GM12878 (cell line): ENCODE measurements around the gene LRP1B. TPM values are rescaled to one million over a fixed set of nuclear protein-coding genes. Genes with fewer than 3 reads are reported as not detected.

Experiments used
- ATAC-seq: fragments of 200-7000 bp; cut with Tn5 transposase; 3 replicates; pipeline ENCODE4 v1.9.1; 2020; ENCODE audit warnings: mild to moderate bottlenecking, moderate library complexity
- BruUV-seq: library from RNA; stranded (reverse); fragments of 400-500 nt; replicated peaks from 2 replicates; lab custom pipeline; 2021; lab: Mats Ljungman, UMichigan
- CTCF ChIA-PET: fragments of 300-600 bp; sonication (Branson Sonifier 250); formaldehyde crosslinking; extraction: SDS; loops from one replicate; lab custom pipeline; 2021; ENCODE audit warnings: inconsistent platforms; lab: Yijun Ruan, JAX
- POLR2A ChIA-PET: fragments of 350-600 bp; formaldehyde crosslinking; extraction: SDS; loops from one replicate; lab custom pipeline; 2021; ENCODE audit warnings: inconsistent platforms; lab: Charles Lee
- RAD21 ChIA-PET: fragments of 300-600 bp; sonication (Branson Sonifier 250); formaldehyde crosslinking; loops from one replicate; lab custom pipeline; 2023; ENCODE audit warnings: antibody characterized with exemption; ENCODE audit not compliant: unreplicated experiment; lab: Charles Lee
- SMC1A ChIA-PET: fragments of 300-600 bp; sonication (Branson Sonifier 250); formaldehyde crosslinking; loops from one replicate; lab custom pipeline; 2023; ENCODE audit not compliant: unreplicated experiment, uncharacterized antibody; lab: Charles Lee
- DNase-seq: peaks from one replicate; pipeline ENCODE4 v3.0.0-alpha.2; 2011; ENCODE audit warnings: low read depth, low spot score
- FAIRE-seq: peaks from 3 replicates; lab custom pipeline; 2011; peaks lifted over from hg19 to GRCh38; lab: Jason Lieb, UNC
- H2AFZ ChIP-seq: 2 replicates; pipeline ENCODE4 v1.6.0; 2011; ENCODE audit warnings: low read depth, low read length, control low read depth; ENCODE audit not compliant: control insufficient read depth
- H3K27ac ChIP-seq: 2 replicates; pipeline ENCODE4 v1.5.1; 2011; ENCODE audit warnings: control low read depth; ENCODE audit not compliant: control insufficient read depth, insufficient read depth
- H3K27me3 ChIP-seq, 2 experiments: replicated peaks in 1 of 2; 2 replicates each; pipeline versions ENCODE4 v1.6.0 to v1.6.1; 2011; ENCODE audit warnings: low read length in 1 of 2; ENCODE audit not compliant: control insufficient read depth in 2 of 2, insufficient read depth in 2 of 2
- H3K36me3 ChIP-seq, 2 experiments: 2 replicates each; pipeline ENCODE4 v1.5.1; 2011; ENCODE audit warnings: low read length in 1 of 2; ENCODE audit not compliant: control insufficient read depth in 2 of 2, insufficient read depth in 2 of 2
- H3K4me1 ChIP-seq: 2 replicates; pipeline ENCODE4 v1.6.1; 2011; ENCODE audit warnings: mild to moderate bottlenecking, low read length, moderate library complexity, mixed read lengths; ENCODE audit not compliant: control insufficient read depth, insufficient read depth
- H3K4me2 ChIP-seq: 2 replicates; pipeline ENCODE4 v1.6.0; 2011; ENCODE audit warnings: control low read depth; ENCODE audit not compliant: control insufficient read depth, insufficient read depth
- H3K4me3 ChIP-seq: fragments of 200-600 bp; sonication (generic); 2 replicates; pipeline ENCODE4 v1.5.1; 2016
- H3K79me2 ChIP-seq: 2 replicates; pipeline ENCODE4 v1.6.0; 2011; ENCODE audit warnings: low read length; ENCODE audit not compliant: control insufficient read depth, insufficient read depth
- H3K9ac ChIP-seq: 2 replicates; pipeline ENCODE4 v1.8.0; 2011; ENCODE audit warnings: low read length, control low read depth, mixed read lengths; ENCODE audit not compliant: control insufficient read depth, insufficient read depth
- H3K9me3 ChIP-seq: replicated peaks from 3 replicates; pipeline ENCODE4 v1.5.1; 2011; ENCODE audit warnings: mild to moderate bottlenecking, low read length; ENCODE audit not compliant: control insufficient read depth, insufficient read depth
- H4K20me1 ChIP-seq: 2 replicates; pipeline ENCODE4 v1.6.0; 2011; ENCODE audit not compliant: control insufficient read depth, insufficient read depth
- CBX3 ChIP-seq: fragments of 200-600 bp; sonication (generic); IDR thresholded peaks from 2 replicates; pipeline ENCODE4 v1.6.1; 2016; ENCODE audit warnings: low read depth, borderline replicate concordance
- CHD2 ChIP-seq: IDR thresholded peaks from 2 replicates; pipeline ENCODE4 v1.6.1; 2011; ENCODE audit warnings: low read depth, low read length, improper control_type of control experiment, borderline replicate concordance
- ESRRA ChIP-seq: IDR thresholded peaks from 2 replicates; pipeline ENCODE4 v1.6.1; 2012; ENCODE audit warnings: mild to moderate bottlenecking, low read length, improper control_type of control experiment
- GABPA ChIP-seq: IDR thresholded peaks from 2 replicates; pipeline ENCODE4 v1.6.1; 2014; ENCODE audit warnings: antibody characterized with exemption, low read depth, mild to moderate bottlenecking, inconsistent platforms
- IKZF2 ChIP-seq, 2 experiments: fragments of 450-650 bp; IDR thresholded peaks; 2 replicates each; pipeline ENCODE4 v1.6.1; 2017; ENCODE audit warnings: mild to moderate bottlenecking in 2 of 2, moderate library complexity in 2 of 2
- MEF2A ChIP-seq: IDR thresholded peaks from 2 replicates; pipeline ENCODE4 v1.6.1; 2011; ENCODE audit warnings: low read depth, mild to moderate bottlenecking, low read length, moderate library complexity; ENCODE audit not compliant: insufficient read depth
- NFYB ChIP-seq: IDR thresholded peaks from 2 replicates; pipeline ENCODE4 v1.6.1; 2011; ENCODE audit warnings: low read depth, mild to moderate bottlenecking, low read length, improper control_type of control experiment, moderate library complexity; ENCODE audit not compliant: insufficient read depth
- RB1 ChIP-seq: fragments of 450-650 bp; formaldehyde crosslinking; IDR thresholded peaks from 2 replicates; pipeline ENCODE4 v1.6.1; 2017; ENCODE audit warnings: mild to moderate bottlenecking, borderline replicate concordance
- RELA ChIP-seq: fragments of 450-650 bp; IDR thresholded peaks from 2 replicates; pipeline ENCODE4 v1.8.0; 2014; ENCODE audit warnings: borderline replicate concordance; ENCODE audit not compliant: partially characterized antibody
- YY1 ChIP-seq: IDR thresholded peaks from 2 replicates; pipeline ENCODE4 v1.6.1; 2011; ENCODE audit warnings: low read depth, mild to moderate bottlenecking, low read length
- ZNF217 ChIP-seq: fragments of 450-650 bp; IDR thresholded peaks from 2 replicates; pipeline ENCODE4 v1.6.1; 2017; ENCODE audit warnings: antibody characterized with exemption, mild to moderate bottlenecking
- ZZZ3 ChIP-seq: IDR thresholded peaks from 2 replicates; pipeline ENCODE4 v1.6.1; 2011; ENCODE audit warnings: low read depth; ENCODE audit not compliant: control insufficient read depth, insufficient read length
- WGBS: methylation state at CpG from one replicate; pipeline ENCODE4 v1.1.6; 2016; ENCODE audit warnings: low lambda C conversion rate; ENCODE audit not compliant: insufficient replicate concordance, insufficient coverage; ENCODE audit errors: missing lambda C conversion rate; 5-methylcytosine and 5-hydroxymethylcytosine counted together
- in situ Hi-C: fragments of 300-500 bp; cut with MboI; formaldehyde crosslinking; loops from 9 replicates; pipeline ENCODE4 v1.14.3; 2018; ENCODE audit warnings: mixed read lengths
- intact Hi-C: fragments of 100-400 bp; cut with micrococcal nuclease; formaldehyde crosslinking; loops from one replicate; pipeline ENCODE4 v1.14.2; 2022; ENCODE audit not compliant: unreplicated experiment
- polyA plus RNA-seq, 11 experiments: library from polyadenylated mRNA; depleted of rRNA in 4 of 11; unstranded in 6 of 11; stranded (reverse) in 5 of 11; fragments of >200 nt; fragmentation: Nextera tagmentation in 4 of 11; fragmentation: Illumina TruSeq in 1 of 11; extraction: Ambion mirVana in 4 of 11; extraction: Trizol in 1 of 11; gene quantifications; 1 replicate in 1 of 11; 2 replicates in 10 of 11; pipeline versions ENCODE4 v1.2.1 to v1.2.3, GENCODE V29; 2011 to 2016; ENCODE audit warnings: inconsistent platforms in 2 of 11, missing spikeins in 2 of 11, low read depth in 1 of 11
- total RNA-seq, 4 experiments: library from RNA; depleted of rRNA in 3 of 4; stranded (reverse); fragments of >200 nt in 3 of 4; fragmentation: Illumina TruSeq in 1 of 4; extraction: Trizol in 1 of 4; gene quantifications; 2 replicates each; pipeline versions ENCODE4 v1.2.1 to v1.2.3, GENCODE V29; 2013 to 2021
- TF ChIP-seq, protein P1 (sequence below): fragments of 450-650 bp; IDR thresholded peaks from 2 replicates; pipeline ENCODE4 v1.6.1; 2017; ENCODE audit warnings: borderline replicate concordance
- TF ChIP-seq, protein P2 (sequence below): fragments of 450-650 bp; IDR thresholded peaks from 2 replicates; pipeline ENCODE4 v1.6.1; 2016; ENCODE audit warnings: mild to moderate bottlenecking
- TF ChIP-seq, protein P3 (sequence below): fragments of 450-650 bp; IDR thresholded peaks from 2 replicates; pipeline ENCODE4 v1.6.1; 2014; ENCODE audit warnings: mild to moderate bottlenecking

Gene LRP1B
- total and polyA plus RNA-seq, 10 of the 15 experiments (the other 5 are each of a cell fraction or from before 2014, with no cell fraction given), result under 0.01 to 0.06 (median 0.03) TPM; not detected in 5

DNA sequence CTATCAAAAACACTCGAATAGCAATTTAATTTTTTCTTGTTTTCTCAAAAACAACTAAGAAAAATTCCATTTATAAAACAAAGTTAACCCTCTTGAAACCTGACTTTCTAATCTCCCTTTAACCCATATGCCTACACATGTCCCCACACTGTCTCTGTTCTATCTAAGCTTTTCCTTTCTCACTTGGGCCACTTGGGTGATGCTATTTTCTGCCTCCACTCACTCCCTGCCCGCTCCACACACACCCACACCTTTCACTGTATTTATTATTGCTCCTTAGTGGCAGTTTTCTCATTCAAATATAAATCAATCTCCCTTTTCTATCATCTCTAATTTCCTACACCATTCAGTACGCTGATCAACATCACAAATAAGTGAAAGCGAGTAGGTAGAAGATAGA, 531.1 kb downstream of the LRP1B start:
- Histone ChIP-seq H3K36me3 (no peaks in the 10 kb centered on the region), H3K4me1 (no peaks in the 10 kb centered on the region), H3K27ac (no peak overlapping the region), H4K20me1 (no peaks in the 10 kb centered on the region), H3K9me3 (no peaks in the 10 kb centered on the region), H3K4me3 (no peak overlapping the region), H2AFZ (no peak overlapping the region), H3K27me3 (no peaks in the 10 kb centered on the region), H3K4me2 (no peak overlapping the region), H3K79me2 (no peaks in the 10 kb centered on the region), H3K9ac (no peak overlapping the region)
- ChIA-PET POLR2A (no interaction called here), SMC1A (no interaction called here), CTCF (no interaction called here), RAD21 (no interaction called here)
- 19% methylated on average over 4 of the region's 4 CpGs for WGBS
- BruUV-seq, result no TSS peak
- TF ChIP-seq ZNF217, result no peak
- TF ChIP-seq RELA, result no peak
- TF ChIP-seq, protein P1, sequence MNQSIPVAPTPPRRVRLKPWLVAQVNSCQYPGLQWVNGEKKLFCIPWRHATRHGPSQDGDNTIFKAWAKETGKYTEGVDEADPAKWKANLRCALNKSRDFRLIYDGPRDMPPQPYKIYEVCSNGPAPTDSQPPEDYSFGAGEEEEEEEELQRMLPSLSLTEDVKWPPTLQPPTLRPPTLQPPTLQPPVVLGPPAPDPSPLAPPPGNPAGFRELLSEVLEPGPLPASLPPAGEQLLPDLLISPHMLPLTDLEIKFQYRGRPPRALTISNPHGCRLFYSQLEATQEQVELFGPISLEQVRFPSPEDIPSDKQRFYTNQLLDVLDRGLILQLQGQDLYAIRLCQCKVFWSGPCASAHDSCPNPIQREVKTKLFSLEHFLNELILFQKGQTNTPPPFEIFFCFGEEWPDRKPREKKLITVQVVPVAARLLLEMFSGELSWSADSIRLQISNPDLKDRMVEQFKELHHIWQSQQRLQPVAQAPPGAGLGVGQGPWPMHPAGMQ, result no peak
- TF ChIP-seq YY1, result no peak
- no peak for TF ChIP-seq MEF2A
- TF ChIP-seq ESRRA, result no peak
- TF ChIP-seq, protein P2, sequence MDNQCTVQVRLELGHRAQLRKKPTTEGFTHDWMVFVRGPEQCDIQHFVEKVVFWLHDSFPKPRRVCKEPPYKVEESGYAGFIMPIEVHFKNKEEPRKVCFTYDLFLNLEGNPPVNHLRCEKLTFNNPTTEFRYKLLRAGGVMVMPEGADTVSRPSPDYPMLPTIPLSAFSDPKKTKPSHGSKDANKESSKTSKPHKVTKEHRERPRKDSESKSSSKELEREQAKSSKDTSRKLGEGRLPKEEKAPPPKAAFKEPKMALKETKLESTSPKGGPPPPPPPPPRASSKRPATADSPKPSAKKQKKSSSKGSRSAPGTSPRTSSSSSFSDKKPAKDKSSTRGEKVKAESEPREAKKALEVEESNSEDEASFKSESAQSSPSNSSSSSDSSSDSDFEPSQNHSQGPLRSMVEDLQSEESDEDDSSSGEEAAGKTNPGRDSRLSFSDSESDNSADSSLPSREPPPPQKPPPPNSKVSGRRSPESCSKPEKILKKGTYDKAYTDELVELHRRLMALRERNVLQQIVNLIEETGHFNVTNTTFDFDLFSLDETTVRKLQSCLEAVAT, result no peak
- no peak for TF ChIP-seq IKZF2 (IDR thresholded peaks at IDR 0.05)
- no peak for TF ChIP-seq NFYB
- TF ChIP-seq CHD2, result no peak
- no peak for TF ChIP-seq ZZZ3
- no peak for TF ChIP-seq RB1
- TF ChIP-seq, protein P3, sequence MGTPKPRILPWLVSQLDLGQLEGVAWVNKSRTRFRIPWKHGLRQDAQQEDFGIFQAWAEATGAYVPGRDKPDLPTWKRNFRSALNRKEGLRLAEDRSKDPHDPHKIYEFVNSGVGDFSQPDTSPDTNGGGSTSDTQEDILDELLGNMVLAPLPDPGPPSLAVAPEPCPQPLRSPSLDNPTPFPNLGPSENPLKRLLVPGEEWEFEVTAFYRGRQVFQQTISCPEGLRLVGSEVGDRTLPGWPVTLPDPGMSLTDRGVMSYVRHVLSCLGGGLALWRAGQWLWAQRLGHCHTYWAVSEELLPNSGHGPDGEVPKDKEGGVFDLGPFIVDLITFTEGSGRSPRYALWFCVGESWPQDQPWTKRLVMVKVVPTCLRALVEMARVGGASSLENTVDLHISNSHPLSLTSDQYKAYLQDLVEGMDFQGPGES, result no peak
- no peak for TF ChIP-seq GABPA
- TF ChIP-seq CBX3, result no peak
- ATAC-seq (no peak), FAIRE-seq (no peak), DNase-seq (no peak)
- intact Hi-C loops, result no loop called here
- in situ Hi-C loops, result no loop called here
